Trophoblast cell (in vitro differentiated cells and primary cell): ENCODE results near the gene XKR7.

ENCODE experiments used
- DNase-seq, 2 donors: peaks; one replicate each; pipeline ENCODE4 v3.0.0-alpha.2; 2016
- H2AFZ ChIP-seq: 2 replicates; pipeline ENCODE4 v1.6.1; 2013; ENCODE audit warnings: low read length, moderate library complexity, mild to moderate bottlenecking; ENCODE audit not compliant: insufficient read depth, poor library complexity
- H2AK5ac ChIP-seq: 2 replicates; pipeline ENCODE4 v1.6.1; 2013; ENCODE audit warnings: mild to moderate bottlenecking, low read length
- H2BK120ac ChIP-seq: 2 replicates; pipeline ENCODE4 v1.6.1; 2013; ENCODE audit warnings: low read length, mild to moderate bottlenecking, moderate library complexity; ENCODE audit not compliant: insufficient read depth, poor library complexity
- H2BK12ac ChIP-seq: 2 replicates; pipeline ENCODE4 v1.6.1; 2013; ENCODE audit warnings: mild to moderate bottlenecking, low read length, moderate library complexity
- H2BK5ac ChIP-seq: 2 replicates; pipeline ENCODE4 v1.6.1; 2013; ENCODE audit warnings: low read length, low read depth, moderate library complexity, mild to moderate bottlenecking; ENCODE audit not compliant: poor library complexity
- H3K14ac ChIP-seq: 2 replicates; pipeline ENCODE4 v1.6.1; 2013; ENCODE audit warnings: mild to moderate bottlenecking, low read length
- H3K18ac ChIP-seq: 2 replicates; pipeline ENCODE4 v1.6.1; 2013; ENCODE audit warnings: mild to moderate bottlenecking, low read length
- H3K23ac ChIP-seq: 2 replicates; pipeline ENCODE4 v1.6.1; 2013; ENCODE audit warnings: low read length
- H3K27ac ChIP-seq: 2 replicates; pipeline ENCODE4 v1.5.1; 2013; ENCODE audit warnings: low read depth, mild to moderate bottlenecking, inconsistent platforms, low read length, moderate library complexity
- H3K27me3 ChIP-seq: 2 replicates; pipeline ENCODE4 v1.6.1; 2013; ENCODE audit warnings: inconsistent platforms, mild to moderate bottlenecking, low read length, moderate library complexity; ENCODE audit not compliant: insufficient read depth
- H3K36me3 ChIP-seq, 2 experiments: 1 replicate in 1 of 2; 2 replicates in 1 of 2; pipeline ENCODE4 v1.6.1; 2013; ENCODE audit warnings: low read length in 2 of 2, mild to moderate bottlenecking in 2 of 2, moderate library complexity in 1 of 2; ENCODE audit not compliant: insufficient read depth in 2 of 2, control insufficient read depth in 1 of 2
- H3K4ac ChIP-seq: 2 replicates; pipeline ENCODE4 v1.6.1; 2013; ENCODE audit warnings: low read depth, mild to moderate bottlenecking, low read length, moderate library complexity
- H3K4me1 ChIP-seq, 2 experiments: 1 replicate in 1 of 2; 2 replicates in 1 of 2; pipeline ENCODE4 v1.6.1; 2013; ENCODE audit warnings: low read length in 2 of 2, mild to moderate bottlenecking in 2 of 2, moderate library complexity in 1 of 2; ENCODE audit not compliant: insufficient read depth in 2 of 2, control insufficient read depth in 1 of 2
- H3K4me2 ChIP-seq: 2 replicates; pipeline ENCODE4 v1.6.1; 2013; ENCODE audit warnings: inconsistent platforms, mild to moderate bottlenecking, low read length, moderate library complexity
- H3K4me3 ChIP-seq: 2 replicates; pipeline ENCODE4 v1.5.1; 2013; ENCODE audit warnings: mild to moderate bottlenecking, low read depth, low read length, inconsistent platforms
- H3K79me1 ChIP-seq: one replicate; pipeline ENCODE4 v1.6.1; 2013; ENCODE audit warnings: low read length
- H3K79me2 ChIP-seq: 2 replicates; pipeline ENCODE4 v1.6.1; 2013; ENCODE audit warnings: low read length, mild to moderate bottlenecking; ENCODE audit not compliant: control insufficient read depth, insufficient read depth, poor library complexity
- H3K9ac ChIP-seq: 2 replicates; pipeline ENCODE4 v1.6.1; 2013; ENCODE audit warnings: mild to moderate bottlenecking, low read length
- H3K9me3 ChIP-seq: 2 replicates; pipeline ENCODE4 v1.6.1; 2013; ENCODE audit warnings: low read depth, mild to moderate bottlenecking, control low read depth, inconsistent platforms, low read length; ENCODE audit not compliant: insufficient read depth
- H4K12ac ChIP-seq: 2 replicates; pipeline ENCODE4 v1.6.1; 2013; ENCODE audit warnings: low read depth, mild to moderate bottlenecking, low read length, moderate library complexity
- H4K8ac ChIP-seq: 2 replicates; pipeline ENCODE4 v1.6.1; 2013; ENCODE audit warnings: low read depth, mild to moderate bottlenecking, low read length, moderate library complexity
- H4K91ac ChIP-seq: one replicate; pipeline ENCODE4 v1.6.1; 2013; ENCODE audit warnings: low read depth, mild to moderate bottlenecking, low read length, moderate library complexity
- WGBS: extraction: QIAGEN DNeasy Blood & Tissue Kit; methylation state at CpG from one replicate; pipeline ENCODE4 v1.1.7; 2013; ENCODE audit warnings: missing lambda C conversion rate; ENCODE audit not compliant: insufficient read length, insufficient coverage; ENCODE audit errors: extremely low coverage; 5-methylcytosine and 5-hydroxymethylcytosine counted together

XKR7 gene

DNA sequence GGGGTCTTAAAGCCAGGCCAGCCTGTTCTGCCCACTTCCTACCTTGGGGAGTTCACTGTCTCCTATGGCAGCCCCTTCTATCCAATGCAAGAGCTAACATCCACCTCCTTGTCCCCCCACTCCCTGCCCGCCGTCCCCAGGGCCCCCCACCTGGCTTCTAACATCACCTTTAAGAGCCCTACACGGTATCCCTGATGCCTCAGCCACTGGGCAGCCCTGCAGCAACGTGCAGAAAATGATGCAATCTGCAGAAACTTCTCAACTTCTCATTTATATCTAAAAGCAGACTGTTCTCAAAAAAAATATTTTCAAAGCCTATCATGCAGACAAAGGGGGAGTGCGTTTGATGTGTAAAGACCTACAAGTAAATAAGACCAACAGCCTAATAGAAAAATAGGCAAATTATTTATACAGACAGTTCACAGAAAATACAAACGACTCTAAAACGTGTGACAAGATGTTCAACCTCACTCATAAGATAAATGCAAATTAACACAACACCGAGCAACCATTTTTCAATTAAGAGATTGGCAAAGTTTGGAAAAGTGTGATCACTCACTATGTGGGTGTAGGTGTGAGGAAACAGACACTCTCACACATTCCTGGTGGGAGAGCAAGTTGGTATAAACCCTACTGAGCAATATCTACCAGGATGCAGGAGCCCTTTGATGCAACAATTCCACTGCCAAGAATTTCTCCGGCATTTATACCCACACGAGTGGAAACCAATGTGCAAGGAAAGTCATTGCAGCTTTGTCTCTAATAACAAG lies 69.0 kb downstream of the XKR7 start:
- WGBS, result no CpG with 5 or more reads among the region's 10 CpGs
- H4K91ac ChIP-seq, result no peak overlapping the region
- DNase-seq, result no peak

DNA sequence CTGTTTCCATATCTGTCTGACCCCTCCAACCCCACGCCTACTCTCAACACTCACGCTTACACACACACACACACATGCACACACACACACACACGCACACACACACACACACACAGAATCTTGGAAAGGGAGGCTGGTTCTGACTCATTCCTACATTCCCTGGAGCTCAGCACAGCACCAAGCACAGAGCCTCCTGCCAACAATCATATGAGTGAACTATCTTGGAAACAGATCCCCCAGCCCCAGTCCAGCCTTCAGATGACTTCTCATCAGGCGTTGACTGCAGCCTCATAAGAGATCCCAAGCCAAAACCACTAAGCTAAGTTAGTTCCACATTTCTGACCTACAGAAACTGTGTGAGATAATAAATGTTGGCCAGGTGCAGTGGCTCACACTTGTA lies 70.0 kb downstream of the XKR7 start:
- no peak overlapping the region for H4K91ac ChIP-seq
- no peak overlapping the region for H2BK12ac ChIP-seq
- H2BK120ac ChIP-seq, result no peak overlapping the region
- no peak overlapping the region for H3K23ac ChIP-seq
- no peaks in the 10 kb centered on the region for H3K27me3 ChIP-seq
- H3K9me3 ChIP-seq, result peaks cover 2% of the 10 kb centered on the region
- H3K79me2 ChIP-seq, result no peaks in the 10 kb centered on the region
- no peak overlapping the region for H3K18ac ChIP-seq
- no peak overlapping the region for H2BK5ac ChIP-seq
- no peak overlapping the region for H3K4ac ChIP-seq
- no peaks in the 10 kb centered on the region for H3K36me3 ChIP-seq
- no peak overlapping the region for H3K9ac ChIP-seq
- H3K4me2 ChIP-seq, result no peak overlapping the region
- peaks cover 5 to 8% of the 10 kb centered on the region in 2 experiments for H3K4me1 ChIP-seq
- no peak overlapping the region for H2AFZ ChIP-seq
- 100% methylated on average over 2 of the region's 4 CpGs for WGBS
- no peak overlapping the region for H3K27ac ChIP-seq
- H2AK5ac ChIP-seq, result no peak overlapping the region
- H4K12ac ChIP-seq, result no peak overlapping the region
- no peak overlapping the region for H4K8ac ChIP-seq
- no peak overlapping the region for H3K14ac ChIP-seq
- no peaks in the 10 kb centered on the region for H3K79me1 ChIP-seq
- no peak overlapping the region for H3K4me3 ChIP-seq
- no peak for DNase-seq

More for the DNA sequence above, 69.0 kb downstream of the XKR7 start:
- Histone ChIP-seq H3K36me3 (no peaks in the 10 kb centered on the region), H3K4me1 (peaks cover 5 to 8% of the 10 kb centered on the region in 2 experiments), H3K18ac (no peak overlapping the region), H3K9ac (no peak overlapping the region), H2BK120ac (no peak overlapping the region), H3K9me3 (peaks cover 2% of the 10 kb centered on the region), H4K12ac (no peak overlapping the region), H2BK5ac (no peak overlapping the region), H2BK12ac (no peak overlapping the region), H3K4me3 (no peak overlapping the region), H2AK5ac (no peak overlapping the region), H3K4ac (no peak overlapping the region), H4K8ac (no peak overlapping the region), H3K79me2 (no peaks in the 10 kb centered on the region), H3K14ac (no peak overlapping the region), H3K27me3 (no peaks in the 10 kb centered on the region), H3K23ac (no peak overlapping the region), H3K27ac (no peak overlapping the region), H2AFZ (no peak overlapping the region), H3K4me2 (no peak overlapping the region), H3K79me1 (no peaks in the 10 kb centered on the region)

GRCh38 chr20:32040142-32040953 lies 72.4 kb downstream of the XKR7 start:
- Histone ChIP-seq H3K9me3 (peaks cover 2% of the 10 kb centered on the region), H3K79me1 (no peaks in the 10 kb centered on the region), H2AK5ac (no peak overlapping the region), H2BK120ac (no peak overlapping the region), H3K36me3 (no peaks in the 10 kb centered on the region), H4K8ac (no peak overlapping the region), H3K4ac (no peak overlapping the region), H3K14ac (no peak overlapping the region), H3K18ac (no peak overlapping the region), H3K27me3 (no peaks in the 10 kb centered on the region), H3K4me1 (peaks cover 5 to 8% of the 10 kb centered on the region in 2 experiments), H4K12ac (peak overlapping the region; percentile 7), H3K79me2 (no peaks in the 10 kb centered on the region), H3K27ac (no peak overlapping the region), H2BK5ac (no peak overlapping the region), H2BK12ac (no peak overlapping the region), H3K9ac (no peak overlapping the region), H3K23ac (no peak overlapping the region), H4K91ac (no peak overlapping the region), H3K4me3 (no peak overlapping the region), H2AFZ (no peak overlapping the region), H3K4me2 (no peak overlapping the region)
- DNase-seq, result peak in 1 of 2 donors; percentile 37
- WGBS, result no CpG with 5 or more reads among the region's 10 CpGs

- Histone ChIP-seq H3K27me3 (peaks cover 15% of the 10 kb centered on the region), H3K23ac (no peak overlapping the region), H2BK12ac (no peak overlapping the region), H3K18ac (no peak overlapping the region), H3K36me3 (no peaks in the 10 kb centered on the region), H3K9me3 (no peaks in the 10 kb centered on the region), H3K79me1 (no peaks in the 10 kb centered on the region), H3K27ac (no peak overlapping the region), H3K4ac (no peak overlapping the region), H4K91ac (no peak overlapping the region), H3K4me3 (no peak overlapping the region), H4K12ac (no peak overlapping the region), H3K9ac (no peak overlapping the region), H2BK5ac (no peak overlapping the region), H3K14ac (no peak overlapping the region), H2AFZ (no peak overlapping the region), H3K4me1 (no peaks in the 10 kb centered on the region), H3K4me2 (no peak overlapping the region), H3K79me2 (no peaks in the 10 kb centered on the region), H2AK5ac (no peak overlapping the region), H2BK120ac (no peak overlapping the region), H4K8ac (no peak overlapping the region)
- WGBS, result no CpG with 5 or more reads among the region's 3 CpGs
- no peak for DNase-seq
Measured at GRCh38 chr20:32045999-32046398, 78.0 kb downstream of the XKR7 start.
